GM19463 (cell line): ENCODE results near the gene VCAN.

Source experiments
- ATAC-seq: cut with Tn5 transposase; IDR thresholded peaks from one replicate; pipeline ENCODE4 v1.9.1; 2021; ENCODE audit warnings: mild to moderate bottlenecking, moderate library complexity; ENCODE audit not compliant: unreplicated experiment

The VCAN gene

DNA sequence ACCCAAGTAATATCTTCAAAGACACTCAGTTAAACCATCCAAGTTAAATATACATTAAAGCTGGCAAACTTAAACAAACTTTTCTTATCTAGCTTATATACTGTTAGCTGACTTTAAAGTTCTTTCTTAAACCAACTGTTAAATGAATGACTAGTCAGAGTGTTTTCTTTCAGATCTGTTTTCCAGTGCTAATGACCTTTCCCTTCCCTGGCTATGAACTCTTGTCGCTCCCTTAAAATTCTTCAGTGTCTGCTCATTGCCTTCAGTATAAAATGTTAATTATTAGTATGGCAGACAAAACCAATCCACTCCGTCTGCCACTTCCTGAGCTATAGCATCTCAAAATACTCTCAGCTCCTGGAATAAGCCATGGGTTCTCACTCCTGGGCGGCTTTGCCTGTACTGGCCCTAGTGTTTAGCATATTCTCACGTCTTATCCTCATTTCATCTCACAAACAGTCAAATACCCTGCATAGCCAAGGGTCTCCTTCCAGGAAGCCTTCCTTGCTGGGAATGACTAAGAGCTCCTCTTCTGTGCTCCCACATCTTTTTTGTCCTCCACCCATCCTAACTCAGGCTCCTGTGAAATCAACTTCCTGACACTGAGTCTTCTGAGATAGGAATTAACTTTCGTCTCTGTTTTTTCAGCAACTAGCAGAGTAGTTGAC lies 87.7 kb downstream of the VCAN start:
- ATAC-seq = no peak

DNA sequence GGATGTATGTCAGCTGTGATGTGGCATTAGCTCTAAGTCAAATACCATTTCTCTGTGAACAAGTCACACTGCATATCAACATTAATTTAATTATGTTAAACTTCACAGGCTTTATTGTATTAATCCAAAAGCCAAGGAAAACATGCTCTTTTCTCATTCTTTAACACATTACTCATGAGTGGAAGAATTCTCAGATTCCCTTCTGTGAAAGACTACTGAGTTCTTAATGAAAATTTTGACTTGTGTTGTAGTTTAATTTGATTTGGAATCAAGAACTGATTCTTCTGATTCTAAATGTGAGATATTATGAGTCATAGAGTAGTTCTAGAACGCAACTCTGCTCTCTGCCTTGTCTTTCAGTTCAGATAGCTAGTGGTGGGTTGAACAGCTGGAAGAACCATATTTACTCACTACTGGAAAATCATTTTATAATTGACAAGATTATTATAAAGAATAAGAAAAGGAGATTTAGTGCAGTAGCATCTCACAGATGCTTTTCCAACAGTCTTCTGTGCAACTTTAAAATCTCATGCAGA lies 90.6 kb downstream of the VCAN start:
- ATAC-seq = no peak

- ATAC-seq = no peak
Measured at GRCh38 chr5:83562791-83563557, 91.4 kb downstream of the VCAN start.

DNA sequence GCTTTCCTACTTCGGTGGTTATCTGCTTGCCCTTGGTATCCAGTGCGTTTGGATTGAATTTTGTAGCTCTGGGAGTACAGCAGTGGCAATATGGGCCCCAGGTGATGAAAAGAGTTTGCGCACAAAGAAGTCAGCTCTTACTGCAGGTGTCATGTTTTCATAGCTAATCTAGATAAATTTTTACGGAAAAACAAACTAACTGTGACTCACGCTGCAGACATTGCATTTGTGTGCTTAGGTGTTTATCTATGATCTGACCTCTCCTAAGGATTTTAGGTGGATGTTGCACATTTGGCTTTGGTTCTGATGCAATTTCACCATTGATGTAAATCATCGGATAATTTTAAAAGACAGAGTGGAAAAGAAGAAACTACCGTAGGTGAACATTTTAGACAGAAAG lies 92.1 kb downstream of the VCAN start:
- ATAC-seq = no peak

DNA sequence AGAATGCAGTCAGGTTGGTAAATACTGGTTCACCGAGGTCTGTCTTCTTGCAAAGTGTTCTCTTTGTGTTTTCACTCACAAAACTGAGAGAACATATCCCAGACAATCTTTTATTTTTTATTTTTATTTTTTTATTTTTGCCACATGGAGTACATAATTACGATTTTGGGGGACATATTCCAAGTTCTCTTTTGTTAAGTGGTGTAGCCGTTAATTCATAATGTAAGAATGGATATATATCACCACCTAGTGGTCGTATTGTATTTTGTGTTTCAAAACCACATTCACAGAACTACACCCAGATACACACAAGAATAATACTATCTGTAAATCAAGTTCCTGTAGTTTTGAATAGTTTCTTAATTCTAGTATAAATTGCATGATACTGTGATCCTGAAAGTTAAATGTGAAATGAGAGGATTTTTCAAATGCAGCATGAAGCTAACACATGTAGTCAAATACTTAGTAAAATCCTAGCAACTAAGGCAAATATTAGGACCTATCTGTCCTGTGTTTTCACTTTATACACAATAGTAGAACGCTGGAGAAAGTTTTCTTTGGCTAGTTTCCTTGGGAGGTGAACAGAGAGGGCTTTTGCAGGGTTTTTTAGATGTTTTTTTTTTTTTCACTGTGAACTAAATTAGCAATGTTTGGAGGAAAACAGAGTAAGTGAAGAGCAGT lies 92.7 kb downstream of the VCAN start:
- no peak for ATAC-seq

DNA sequence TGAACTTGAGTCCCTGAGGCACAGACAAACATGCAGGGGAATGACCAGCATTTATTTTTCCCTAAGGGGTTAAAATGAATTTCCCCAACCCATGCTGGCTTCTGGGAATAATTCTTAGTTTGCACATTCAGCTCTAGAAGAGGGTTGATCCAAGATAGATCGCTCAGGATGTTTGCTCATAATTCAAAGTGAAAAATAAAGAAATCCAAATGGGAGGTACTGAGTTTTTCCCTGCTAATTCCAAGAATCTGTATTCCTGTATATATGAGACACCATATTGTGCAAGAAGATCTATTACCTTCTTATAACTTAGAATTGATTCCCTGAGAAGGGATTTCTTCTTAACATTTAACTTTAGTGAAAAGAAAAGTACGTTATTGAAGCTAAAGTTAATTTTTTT lies 96.2 kb downstream of the VCAN start:
- no peak for ATAC-seq

- no peak for ATAC-seq
Measured at GRCh38 chr5:83568186-83568585, 96.6 kb downstream of the VCAN start.

DNA sequence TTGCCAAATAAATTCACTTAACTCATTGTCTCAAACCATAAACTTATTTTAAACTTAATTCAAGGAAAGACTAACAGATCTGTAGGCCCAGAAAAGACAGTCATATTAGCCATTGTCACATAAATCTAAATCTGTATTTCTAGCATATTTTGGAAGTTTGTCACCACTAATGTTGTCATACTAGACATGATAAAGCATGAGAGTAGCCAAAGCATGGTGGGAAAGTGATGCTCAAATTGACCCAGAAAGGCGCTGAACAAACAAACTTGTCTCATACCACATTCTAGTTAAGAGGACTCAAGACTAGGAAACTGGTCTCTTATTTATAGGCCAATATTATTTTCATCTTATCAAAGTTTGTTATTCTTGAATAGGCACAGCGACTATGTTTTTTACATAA lies 99.4 kb downstream of the VCAN start:
- ATAC-seq = no peak

GRCh38 chr5:83572271-83572670 lies 100.7 kb downstream of the VCAN start:
- ATAC-seq = no peak

GRCh38 chr5:83576341-83576740 lies 104.8 kb downstream of the VCAN start:
- ATAC-seq = no peak

DNA sequence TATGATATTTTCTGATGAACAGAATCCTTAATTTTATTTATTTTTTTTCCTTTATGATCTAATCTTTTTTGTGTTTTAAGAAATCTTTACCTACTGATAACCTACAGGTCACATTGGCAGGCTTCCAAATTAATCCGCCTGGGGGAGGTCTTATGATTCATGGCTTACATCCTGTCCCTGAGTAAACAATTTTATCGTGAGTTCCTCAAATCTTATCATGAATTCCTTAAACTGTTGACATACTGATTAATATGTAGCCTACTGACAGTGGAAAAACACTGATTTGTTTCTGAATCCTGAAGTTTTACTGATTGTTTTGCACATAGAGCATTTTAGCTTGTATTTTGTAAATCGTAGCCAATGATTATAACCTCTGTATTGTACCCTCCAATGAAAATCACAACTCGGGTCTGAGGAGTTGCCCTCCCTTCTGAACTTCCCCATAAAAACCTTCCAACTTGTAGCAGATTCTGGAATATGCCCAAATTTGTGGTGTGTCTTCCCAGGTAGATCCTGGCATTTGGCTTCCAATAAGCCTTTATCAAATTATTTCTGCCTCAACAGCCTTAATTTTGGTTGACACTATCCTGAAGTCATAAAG lies 105.6 kb downstream of the VCAN start:
- no peak for ATAC-seq

- ATAC-seq = no peak
Measured at GRCh38 chr5:83583859-83584258, 112.3 kb downstream of the VCAN start.

DNA sequence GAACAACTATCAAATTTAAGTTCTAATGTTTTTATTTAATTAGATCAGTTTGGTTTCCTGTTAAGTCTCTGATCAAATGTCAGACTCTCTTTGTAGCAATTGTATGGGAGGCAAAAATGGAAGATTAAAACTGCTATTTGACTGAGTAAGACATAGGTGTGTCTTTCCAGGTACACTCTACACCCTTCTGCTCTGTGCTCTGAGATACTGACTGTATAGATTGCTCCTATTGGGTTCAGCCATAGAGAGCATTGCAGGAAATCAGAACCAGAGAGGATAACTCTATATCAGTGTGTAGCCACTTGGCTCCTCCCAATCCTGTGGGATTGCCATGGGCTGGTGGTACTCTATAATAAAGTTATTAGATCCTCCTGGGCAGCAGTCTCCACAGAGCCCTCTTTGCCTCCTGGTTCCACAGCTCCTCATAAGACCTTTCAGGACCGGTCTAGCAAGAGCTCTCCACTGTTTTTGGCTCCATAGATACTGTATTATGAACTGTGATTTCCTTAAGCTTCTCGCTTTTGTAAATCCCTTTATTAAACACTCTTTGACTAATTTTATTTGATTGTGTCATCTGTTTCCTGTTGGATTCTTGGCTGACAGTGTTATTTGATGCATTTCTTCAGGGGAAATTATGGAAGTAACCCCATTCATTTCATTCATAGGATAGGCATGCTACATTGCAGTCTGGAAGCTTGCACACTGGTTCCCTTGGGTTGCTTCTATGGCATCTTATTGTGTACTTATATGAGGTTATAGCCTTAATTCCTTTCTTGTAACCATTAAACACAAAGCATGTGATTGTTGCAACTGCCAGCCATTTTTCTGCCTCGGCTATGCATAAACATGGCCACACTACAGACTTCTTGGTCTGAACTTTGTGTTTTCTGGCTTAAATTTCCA lies 115.6 kb downstream of the VCAN start:
- ATAC-seq = no peak

DNA sequence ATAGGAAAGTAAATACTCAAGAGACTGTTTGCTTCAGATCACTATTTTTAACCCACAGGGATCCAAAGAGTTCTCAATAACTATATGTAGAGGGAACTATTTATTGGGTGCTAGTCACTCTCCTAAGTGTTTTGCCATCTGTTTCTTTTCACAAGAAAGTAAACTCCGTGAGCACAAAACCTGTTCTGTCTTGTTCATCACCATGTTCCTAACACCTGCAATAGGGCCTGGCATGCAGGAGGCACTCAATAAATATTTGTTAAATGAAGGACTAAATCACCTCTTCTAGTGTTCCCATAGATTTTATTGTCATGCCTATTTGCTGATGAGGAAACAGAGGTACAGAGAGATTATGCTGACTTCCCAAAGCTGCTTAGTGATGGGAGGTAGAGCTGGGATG lies 118.2 kb downstream of the VCAN start:
- ATAC-seq = no peak

GRCh38 chr5:83590966-83591365 lies 119.4 kb downstream of the VCAN start:
- ATAC-seq = no peak

GRCh38 chr5:83595217-83595616 lies 123.7 kb downstream of the VCAN start:
- ATAC-seq = no peak

GRCh38 chr5:83608122-83608521 lies 136.6 kb downstream of the VCAN start:
- ATAC-seq = no peak

GRCh38 chr5:83614841-83615240 lies 143.3 kb downstream of the VCAN start:
- no peak for ATAC-seq

DNA sequence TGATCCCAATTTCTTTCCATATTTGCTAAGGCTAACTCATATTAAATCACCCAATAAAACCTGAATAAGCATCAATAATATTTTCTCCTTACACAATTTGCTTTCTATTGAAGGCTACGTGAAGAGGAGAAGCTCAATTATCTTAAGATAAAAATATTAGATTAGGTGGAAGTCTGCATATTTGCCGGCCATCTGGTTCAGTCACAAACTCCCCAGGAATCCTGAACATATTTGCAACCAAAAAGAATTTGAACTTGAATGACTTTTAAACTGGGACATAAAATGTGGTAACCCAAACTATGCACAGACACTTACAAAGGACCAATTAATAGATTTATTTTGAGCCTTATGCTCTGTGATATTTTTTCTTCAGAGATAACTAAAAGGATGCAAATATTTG lies 156.8 kb downstream of the VCAN start:
- no peak for ATAC-seq
